ENCODE results near the gene ZNF784. TPM values are rescaled to one million over a fixed set of nuclear protein-coding genes. Genes with fewer than 3 reads are reported as not detected.

The ZNF784 gene
- total and polyA plus RNA-seq, 2 of the 4 experiments (the other 2 are of a cell fraction) = 2.5 to 3.7 TPM

- H2AFZ ChIP-seq (replicated peaks; ENCODE audit: low read length, poor library complexity) = no peak overlapping the region
- H3K79me1 ChIP-seq (ENCODE audit: low read depth in 1 of 2, low read length in 2 of 2) = peaks cover 13 to 45% of the 10 kb centered on the region in 2 experiments
- POLR2A ChIA-PET (ENCODE audit: unreplicated experiment) = no interaction called here
- H2AK5ac ChIP-seq (ENCODE audit: low read depth, low read length) = no peak overlapping the region
- intact Hi-C loops (cut with micrococcal nuclease) = no loop called here
- dilution Hi-C loops (cut with HindIII; ENCODE audit: low sequenced_read_pairs, unreplicated experiment) = no loop called here
- H3K27me3 ChIP-seq (ENCODE audit: control insufficient read depth, insufficient read depth, low read length) = no peaks in the 10 kb centered on the region
- H2BK5ac ChIP-seq (ENCODE audit: low read depth, low read length, poor library complexity, severe bottlenecking) = no peak overlapping the region
- no peak overlapping the region for H2BK20ac ChIP-seq (ENCODE audit: low read depth, low read length)
- no peak overlapping the region for H4K91ac ChIP-seq (ENCODE audit: insufficient read depth, low read depth, low read length)
- H3K9me1 ChIP-seq (ENCODE audit: insufficient read depth, low read length) = peaks cover 15% of the 10 kb centered on the region; the same call in 1 of the 2 replicates
- TF ChIP-seq ELK1 (IDR thresholded peaks at IDR 0.05; ENCODE audit: borderline replicate concordance, low read depth, low read length) (no peak), FOS (IDR thresholded peaks at IDR 0.05; ENCODE audit: low read depth, low read length) (no peak), SMC3 (IDR thresholded peaks at IDR 0.05; ENCODE audit: low read depth, low read length) (no peak), RAD21 (IDR thresholded peaks at IDR 0.05; ENCODE audit: low read length) (no peak), CTCF (conservative IDR thresholded peaks at IDR 0.05; ENCODE audit: low read depth, low read length) (no peak), RCOR1 (IDR thresholded peaks at IDR 0.05; ENCODE audit: insufficient replicate concordance, low read length) (no peak), CEBPB (IDR thresholded peaks at IDR 0.05; ENCODE audit: low read depth, low read length) (no peak), NFE2L2 (IDR thresholded peaks at IDR 0.05; ENCODE audit: low read depth, low read length) (no peak), BHLHE40 (IDR thresholded peaks at IDR 0.05; ENCODE audit: low read depth, low read length) (no peak), USF2 (IDR thresholded peaks at IDR 0.05; ENCODE audit: low read depth, low read length) (no peak), MXI1 (IDR thresholded peaks at IDR 0.05; ENCODE audit: borderline replicate concordance, low read depth, low read length) (no peak), POLR2A (IDR thresholded peaks at IDR 0.05; ENCODE audit: low read depth, low read length) (no peak), MAZ (IDR thresholded peaks at IDR 0.05; ENCODE audit: borderline replicate concordance, low read depth, low read length) (no peak), RFX5 (IDR thresholded peaks at IDR 0.05; ENCODE audit: low read depth, low read length) (no peak), CHD1 (IDR thresholded peaks at IDR 0.05; ENCODE audit: low read depth, low read length) (no peak), MAFK (IDR thresholded peaks at IDR 0.05; ENCODE audit: low read depth, low read length) (no peak)
- ATAC-seq (ENCODE audit: low read depth) (no peak), DNase-seq (no peak)
- H3K23ac ChIP-seq (ENCODE audit: low read depth, low read length) = no peak overlapping the region
- H4K20me1 ChIP-seq (ENCODE audit: insufficient read depth, low read length) = peaks cover 11% of the 10 kb centered on the region; the same call in 1 of the 2 replicates
- no peak overlapping the region for H2BK120ac ChIP-seq (ENCODE audit: low read depth, low read length)
- H2BK15ac ChIP-seq (ENCODE audit: low read depth, low read length) = no peak overlapping the region
- no peak overlapping the region for H3K4me3 ChIP-seq (ENCODE audit: insufficient read depth, low read depth, low read length)
- no peak overlapping the region for H4K5ac ChIP-seq (ENCODE audit: low read depth, low read length)
- peaks cover 13% of the 10 kb centered on the region for H3K4me1 ChIP-seq (ENCODE audit: control insufficient read depth, insufficient read depth, low read length)
- no peak overlapping the region for H3K4me2 ChIP-seq (ENCODE audit: low read depth, low read length)
- WGBS, 2 experiments (ENCODE audit: extremely low coverage in 2 of 2, insufficient read length in 1 of 2) = 97% methylated on average over 20 of the region's 40 CpGs; no CpG with 5 or more reads in 1 of the 2 experiments
- H3K27ac ChIP-seq (ENCODE audit: insufficient read depth, low read length) = no peak overlapping the region
- H2AK9ac ChIP-seq (replicated peaks; ENCODE audit: low read depth, low read length, poor library complexity) = no peak overlapping the region
- no peak overlapping the region for H3K14ac ChIP-seq (replicated peaks; ENCODE audit: low read depth, low read length)
- no peak overlapping the region for H3K9ac ChIP-seq (ENCODE audit: low read depth, low read length)
- CTCF ChIA-PET = no interaction called here
- peaks cover 16% of the 10 kb centered on the region for H3K36me3 ChIP-seq (ENCODE audit: control insufficient read depth, insufficient read depth, low read length)
- no peak overlapping the region for H4K8ac ChIP-seq (ENCODE audit: low read depth in 2 of 2, low read length in 2 of 2)
- no TSS peak for BruUV-seq (replicated peaks)
- in situ Hi-C loops (cut with MboI; ENCODE audit: low sequenced_read_pairs) = no loop called here
- H3K18ac ChIP-seq (ENCODE audit: low read depth, low read length) = no peak overlapping the region
- H3K9me3 ChIP-seq (ENCODE audit: control insufficient read depth, insufficient read depth, low read length) = no peaks in the 10 kb centered on the region
- no peak overlapping the region for H3K4ac ChIP-seq (ENCODE audit: low read depth, low read length)
- H3K56ac ChIP-seq (ENCODE audit: extremely low read depth, insufficient read depth, low read length) = no peak overlapping the region
Measured at GRCh38 chr19:55622242-55622969, 2.0 kb downstream of the ZNF784 start.

All from IMR-90 (cell line).